ENCODE data around the gene CHKA. TPM values are rescaled to one million over a fixed set of nuclear protein-coding genes. Genes with fewer than 3 reads are reported as not detected.

CHKA gene
- total RNA-seq, 1 experiment from 2014 or later, result 63.0 TPM

- H3K4me3 Mint-ChIP-seq, result no peak overlapping the region
- H4K91ac ChIP-seq (ENCODE audit: insufficient read length, low read depth, low read length), result no peak overlapping the region
- no peak for TF ChIP-seq CTCF (conservative IDR thresholded peaks at IDR 0.05)
- H2BK5ac ChIP-seq (ENCODE audit: insufficient read length, low read length), result no peak overlapping the region
- H3K79me2 ChIP-seq (ENCODE audit: insufficient read depth, low read length), result peaks cover 67% of the 10 kb centered on the region
- no peak overlapping the region for H2BK15ac ChIP-seq (ENCODE audit: low read depth, low read length)
- H2BK120ac ChIP-seq (ENCODE audit: low read depth, low read length, poor library complexity, severe bottlenecking), result no peak overlapping the region
- H4K5ac ChIP-seq (ENCODE audit: insufficient read length, low read depth, low read length), result no peak overlapping the region
- peaks cover 4% of the 10 kb centered on the region for H3K79me1 ChIP-seq (ENCODE audit: insufficient read depth, low read depth, low read length, poor library complexity, severe bottlenecking)
- peaks cover 9% of the 10 kb centered on the region for H3K23me2 ChIP-seq (ENCODE audit: insufficient read length, low read depth, low read length, poor library complexity, severe bottlenecking)
- no peak for DNase-seq
- no peak overlapping the region for H2AFZ ChIP-seq (ENCODE audit: low read length)
- H3K27me3 Mint-ChIP-seq (ENCODE audit: low read depth), result no peaks in the 10 kb centered on the region
- no peak overlapping the region for H4K8ac ChIP-seq (replicated peaks; ENCODE audit: insufficient read length, low read depth, low read length)
- no peak overlapping the region for H3K4ac ChIP-seq (ENCODE audit: low read depth, low read length)
- no peak overlapping the region for H2BK12ac ChIP-seq (ENCODE audit: insufficient read length, low read depth, low read length)
- no peaks in the 10 kb centered on the region for H3K9me3 Mint-ChIP-seq
- H4K20me1 ChIP-seq (ENCODE audit: control insufficient read depth, insufficient read depth, insufficient read length), result no peaks in the 10 kb centered on the region
- H3K9me3 ChIP-seq (ENCODE audit: control insufficient read depth, low read depth, low read length), result no peaks in the 10 kb centered on the region
- H3K14ac ChIP-seq (ENCODE audit: insufficient read depth, low read length), result no peak overlapping the region
- no peak overlapping the region for H2BK20ac ChIP-seq (ENCODE audit: low read depth, low read length, poor library complexity, severe bottlenecking)
- no peak overlapping the region for H3K27ac Mint-ChIP-seq
- peaks cover 5 to 45% (median 26%) of the 10 kb centered on the region in 3 experiments; a peak in 5 of 7 replicates for H3K36me3 Mint-ChIP-seq (ENCODE audit: insufficient read depth in 1 of 3, low read depth in 3 of 3)
- H2AK5ac ChIP-seq (ENCODE audit: insufficient read length, low read length), result no peak overlapping the region
- H3K4me1 ChIP-seq (ENCODE audit: insufficient read depth, low read length), result no peaks in the 10 kb centered on the region; the same call in 1 of the 2 replicates
- WGBS (ENCODE audit: extremely low coverage, insufficient read length, low lambda C conversion rate), result no CpG with 5 or more reads among the region's 7 CpGs
- no peak overlapping the region for H3K4me2 ChIP-seq (ENCODE audit: insufficient read depth, insufficient read length, low read length)
- no peak overlapping the region for H3T11ph ChIP-seq (ENCODE audit: low read length)
- H3K23ac ChIP-seq (ENCODE audit: insufficient read length, low read depth, low read length), result no peak overlapping the region
- H3K4me1 Mint-ChIP-seq, result peaks cover 27 to 36% of the 10 kb centered on the region in 2 experiments
- no peak overlapping the region for H3K56ac ChIP-seq (ENCODE audit: insufficient read length, low read depth, low read length)
- H3K27ac ChIP-seq (ENCODE audit: insufficient read length, low read depth, low read length), result no peak overlapping the region
- H3K27me3 ChIP-seq (ENCODE audit: insufficient read depth, low read length), result no peaks in the 10 kb centered on the region
- no peak overlapping the region for H3K18ac ChIP-seq (ENCODE audit: insufficient read length, low read depth, low read length)
- H3K9ac ChIP-seq (ENCODE audit: extremely low read depth, insufficient read length, low read length), result no peak overlapping the region
Observed at GRCh38 chr11:68116126-68116525, 5.1 kb downstream of the CHKA start.

Data from H9 (cell line).